CD8-positive, alpha-beta memory T cell (primary cell): ENCODE results near the gene MAGEA4. TPM values are rescaled to one million over a fixed set of nuclear protein-coding genes. Genes with fewer than 3 reads are reported as not detected.

Source experiments
- CTCF ChIA-PET: fragments of 350-600 bp; sonication (Branson Sonifier 250); formaldehyde crosslinking; loops from one replicate; lab custom pipeline; 2021; ENCODE audit warnings: antibody characterized with exemption; lab: Charles Lee
- POLR2A ChIA-PET: fragments of 350-600 bp; sonication (Branson Sonifier 250); formaldehyde crosslinking; loops from one replicate; lab custom pipeline; 2021; ENCODE audit warnings: antibody characterized with exemption; lab: Charles Lee
- DNase-seq, 5 donors: peaks; one replicate each; pipeline versions ENCODE4 v3.0.0 to v3.0.0-alpha.2; 2020 to 2022; ENCODE audit warnings: mixed read lengths in 1 of 5
- H3K27ac ChIP-seq: one replicate; pipeline ENCODE4 v1.7.0; 2013; ENCODE audit warnings: low read depth, mild to moderate bottlenecking, low read length, moderate library complexity
- H3K27me3 ChIP-seq: 2 replicates; pipeline ENCODE4 v1.7.0; 2013; ENCODE audit warnings: low read length, mild to moderate bottlenecking; ENCODE audit not compliant: insufficient read depth, poor library complexity, severe bottlenecking
- H3K36me3 ChIP-seq: 2 replicates; pipeline ENCODE4 v1.7.0; 2013; ENCODE audit warnings: mild to moderate bottlenecking, low read length, moderate library complexity; ENCODE audit not compliant: insufficient read depth
- H3K4me1 ChIP-seq: 2 replicates; pipeline ENCODE4 v1.7.0; 2013; ENCODE audit warnings: mild to moderate bottlenecking, low read length, moderate library complexity; ENCODE audit not compliant: insufficient read depth
- H3K4me3 ChIP-seq: 2 replicates; pipeline ENCODE4 v1.7.0; 2013; ENCODE audit warnings: mild to moderate bottlenecking, low read length
- H3K9me3 ChIP-seq: 2 replicates; pipeline ENCODE4 v1.7.0; 2013; ENCODE audit warnings: mild to moderate bottlenecking, low read length
- H3K27ac Mint-ChIP-seq, 8 donors: one replicate each; pipeline ENCODE4 v1.8.0; 2020 to 2021; ENCODE audit warnings: mixed read lengths in 8 of 8, mild to moderate bottlenecking in 6 of 8, inconsistent platforms in 3 of 8, moderate library complexity in 3 of 8
- H3K27me3 Mint-ChIP-seq, 2 donors: one replicate each; pipeline ENCODE4 v1.8.0; 2020 to 2021; ENCODE audit warnings: mixed read lengths in 2 of 2, mild to moderate bottlenecking in 1 of 2, moderate library complexity in 1 of 2
- H3K36me3 Mint-ChIP-seq, 3 donors: one replicate each; pipeline ENCODE4 v1.8.0; 2020 to 2021; ENCODE audit warnings: mixed read lengths in 3 of 3, inconsistent platforms in 1 of 3, mild to moderate bottlenecking in 1 of 3
- H3K4me1 Mint-ChIP-seq, 3 donors: one replicate each; pipeline ENCODE4 v1.8.0; 2020 to 2021; ENCODE audit warnings: mixed read lengths in 3 of 3, inconsistent platforms in 1 of 3, mild to moderate bottlenecking in 1 of 3
- H3K4me3 Mint-ChIP-seq, 7 donors: one replicate each; pipeline ENCODE4 v1.8.0; 2020 to 2021; ENCODE audit warnings: mixed read lengths in 7 of 7, mild to moderate bottlenecking in 6 of 7, moderate library complexity in 4 of 7, inconsistent platforms in 2 of 7
- H3K9me3 Mint-ChIP-seq, 5 donors: one replicate each; pipeline ENCODE4 v1.8.0; 2020 to 2022; ENCODE audit warnings: mixed read lengths in 5 of 5, mild to moderate bottlenecking in 3 of 5, moderate library complexity in 2 of 5, inconsistent platforms in 1 of 5
- polyA plus RNA-seq: library from polyadenylated mRNA; unstranded; fragments of 300-500 nt; fragmentation: Illumina TruSeq; gene quantifications from one replicate; pipeline ENCODE4 v1.2.3, GENCODE V29; 2021
- total RNA-seq, 2 experiments: library from RNA; stranded (reverse); gene quantifications; one replicate each; pipeline ENCODE4 v1.2.3, GENCODE V29; 2021

Gene MAGEA4
- total and polyA plus RNA-seq, 3 experiments from 2014 or later: not detected

DNA sequence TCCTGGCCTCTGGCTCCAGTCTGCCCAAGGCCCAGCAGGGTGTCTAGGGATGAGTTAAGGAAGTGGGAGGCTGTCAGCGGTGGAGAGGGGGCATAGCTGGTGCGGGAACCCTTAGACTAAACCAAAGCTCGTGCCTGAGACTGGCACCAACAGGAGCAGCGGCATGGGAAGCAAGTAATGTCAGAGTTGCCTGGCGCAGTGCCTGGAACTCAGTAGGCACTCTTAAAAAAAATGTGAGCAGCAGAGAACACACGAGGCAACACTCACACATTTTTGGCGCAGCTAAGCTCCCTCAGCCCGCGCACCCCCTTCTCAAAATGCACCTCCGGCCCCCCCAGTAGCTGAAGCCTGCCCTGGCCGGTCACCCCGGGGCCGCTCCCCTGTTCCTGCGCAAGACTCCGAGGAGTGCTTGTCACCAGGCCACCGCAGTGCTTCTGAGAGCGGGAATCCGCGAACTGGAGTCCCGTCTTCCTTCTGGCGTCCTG, 61.2 kb downstream of the MAGEA4 start:
- ChIA-PET POLR2A (no interaction called here), CTCF (no interaction called here)
- Histone ChIP-seq H3K9me3 (no peaks in the 10 kb centered on the region), H3K4me3 (no peak overlapping the region), H3K27me3 (no peaks in the 10 kb centered on the region), H3K36me3 (no peaks in the 10 kb centered on the region), H3K4me1 (no peaks in the 10 kb centered on the region), H3K27ac (peak overlapping the region; percentile 57)
- H3K9me3 Mint-ChIP-seq: peaks cover 0 to 4% (median 0%) of the 10 kb centered on the region in 5 donors
- H3K36me3 Mint-ChIP-seq: no peaks in the 10 kb centered on the region
- no peak for DNase-seq
- peaks cover 0 to 2% (median 0%) of the 10 kb centered on the region in 3 donors for H3K4me1 Mint-ChIP-seq
- H3K27me3 Mint-ChIP-seq: peaks cover 10 to 23% of the 10 kb centered on the region in 2 donors
- no peak overlapping the region for H3K27ac Mint-ChIP-seq
- no peak overlapping the region for H3K4me3 Mint-ChIP-seq

Other genes with a start within 250 kb of the MAGEA4 start
- gene PRRG3, start 217.4 kb upstream of the MAGEA4 start, total RNA-seq: not detected
- gene PRRG3, start 217.4 kb upstream of the MAGEA4 start, polyA plus RNA-seq: not detected
- gene FATE1, start 196.9 kb upstream of the MAGEA4 start, total RNA-seq: not detected
- gene FATE1, start 196.9 kb upstream of the MAGEA4 start, polyA plus RNA-seq: not detected
- gene CNGA2, start 178.1 kb upstream of the MAGEA4 start, total RNA-seq: not detected
- gene CNGA2, start 178.1 kb upstream of the MAGEA4 start, polyA plus RNA-seq: not detected
- gene GABRE, start 61.8 kb downstream of the MAGEA4 start, total RNA-seq: not detected
- not detected for gene GABRE, start 61.8 kb downstream of the MAGEA4 start, polyA plus RNA-seq
- gene MAGEA10, start 225.7 kb downstream of the MAGEA4 start, total RNA-seq: not detected
- not detected for gene MAGEA10, start 225.7 kb downstream of the MAGEA4 start, polyA plus RNA-seq